IMR-90 (cell line): ENCODE measurements around the gene CTDSPL.

Experiments
- BHLHE40 ChIP-seq: fragments of 150-350 bp; IDR thresholded peaks from 2 replicates; pipeline ENCODE4 v1.6.1; 2016; ENCODE audit warnings: mild to moderate bottlenecking, low read depth, low read length
- CEBPB ChIP-seq: IDR thresholded peaks from 2 replicates; pipeline ENCODE4 v1.6.1; 2012; ENCODE audit warnings: low read depth, low read length, improper control_type of control experiment
- MAFK ChIP-seq: IDR thresholded peaks from 2 replicates; pipeline ENCODE4 v1.6.1; 2012; ENCODE audit warnings: low read depth, low read length, improper control_type of control experiment
- MAZ ChIP-seq: IDR thresholded peaks from 2 replicates; pipeline ENCODE4 v1.6.1; 2012; ENCODE audit warnings: low read depth, mild to moderate bottlenecking, low read length, improper control_type of control experiment, moderate library complexity, borderline replicate concordance
- NFE2L2 ChIP-seq: fragments of 150-350 bp; IDR thresholded peaks from 2 replicates; pipeline ENCODE4 v1.6.1; 2016; ENCODE audit warnings: low read depth, mild to moderate bottlenecking, low read length
- POLR2A ChIP-seq: IDR thresholded peaks from 2 replicates; pipeline ENCODE4 v1.6.1; 2012; ENCODE audit warnings: mild to moderate bottlenecking, low read depth, low read length
- RAD21 ChIP-seq: IDR thresholded peaks from 2 replicates; pipeline ENCODE4 v1.6.1; 2012; ENCODE audit warnings: low read length, improper control_type of control experiment
- TF ChIP-seq, protein P1 (sequence below): conservative IDR thresholded peaks from 2 replicates; pipeline ENCODE4 v1.5.1; 2012; ENCODE audit warnings: mild to moderate bottlenecking, low read depth, low read length, improper control_type of control experiment
- TF ChIP-seq, protein P2 (sequence below): fragments of 150-350 bp; IDR thresholded peaks from 2 replicates; pipeline ENCODE4 v1.6.1; 2017; ENCODE audit warnings: mild to moderate bottlenecking, antibody characterized with exemption, low read length, low read depth

DNA sequence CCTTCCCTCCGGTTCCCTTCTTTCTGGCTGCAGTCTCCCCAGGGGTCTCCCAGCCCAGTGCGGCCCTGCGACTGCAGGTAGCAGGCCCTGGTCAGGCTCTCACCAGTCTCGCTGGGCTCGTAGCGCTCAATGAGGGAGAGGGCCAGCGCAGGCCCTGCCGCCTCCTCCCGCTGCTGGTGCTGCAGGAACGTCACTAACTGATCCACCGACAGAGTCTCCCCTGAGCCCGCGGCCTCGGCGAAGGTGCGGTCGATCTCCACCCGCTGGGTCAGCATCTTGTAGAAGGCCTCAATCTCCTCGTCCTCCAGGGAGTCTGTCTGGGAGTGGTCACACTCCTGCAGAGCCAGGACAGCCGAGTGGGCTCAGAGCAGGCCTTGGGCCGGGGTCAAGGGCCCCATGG lies 149.4 kb downstream of the CTDSPL start:
- TF ChIP-seq, protein P1, sequence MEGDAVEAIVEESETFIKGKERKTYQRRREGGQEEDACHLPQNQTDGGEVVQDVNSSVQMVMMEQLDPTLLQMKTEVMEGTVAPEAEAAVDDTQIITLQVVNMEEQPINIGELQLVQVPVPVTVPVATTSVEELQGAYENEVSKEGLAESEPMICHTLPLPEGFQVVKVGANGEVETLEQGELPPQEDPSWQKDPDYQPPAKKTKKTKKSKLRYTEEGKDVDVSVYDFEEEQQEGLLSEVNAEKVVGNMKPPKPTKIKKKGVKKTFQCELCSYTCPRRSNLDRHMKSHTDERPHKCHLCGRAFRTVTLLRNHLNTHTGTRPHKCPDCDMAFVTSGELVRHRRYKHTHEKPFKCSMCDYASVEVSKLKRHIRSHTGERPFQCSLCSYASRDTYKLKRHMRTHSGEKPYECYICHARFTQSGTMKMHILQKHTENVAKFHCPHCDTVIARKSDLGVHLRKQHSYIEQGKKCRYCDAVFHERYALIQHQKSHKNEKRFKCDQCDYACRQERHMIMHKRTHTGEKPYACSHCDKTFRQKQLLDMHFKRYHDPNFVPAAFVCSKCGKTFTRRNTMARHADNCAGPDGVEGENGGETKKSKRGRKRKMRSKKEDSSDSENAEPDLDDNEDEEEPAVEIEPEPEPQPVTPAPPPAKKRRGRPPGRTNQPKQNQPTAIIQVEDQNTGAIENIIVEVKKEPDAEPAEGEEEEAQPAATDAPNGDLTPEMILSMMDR, result no peak
- TF ChIP-seq POLR2A (no peak), BHLHE40 (no peak), RAD21 (no peak), CEBPB (no peak), NFE2L2 (no peak), MAZ (no peak), MAFK (no peak)
- TF ChIP-seq, protein P2, sequence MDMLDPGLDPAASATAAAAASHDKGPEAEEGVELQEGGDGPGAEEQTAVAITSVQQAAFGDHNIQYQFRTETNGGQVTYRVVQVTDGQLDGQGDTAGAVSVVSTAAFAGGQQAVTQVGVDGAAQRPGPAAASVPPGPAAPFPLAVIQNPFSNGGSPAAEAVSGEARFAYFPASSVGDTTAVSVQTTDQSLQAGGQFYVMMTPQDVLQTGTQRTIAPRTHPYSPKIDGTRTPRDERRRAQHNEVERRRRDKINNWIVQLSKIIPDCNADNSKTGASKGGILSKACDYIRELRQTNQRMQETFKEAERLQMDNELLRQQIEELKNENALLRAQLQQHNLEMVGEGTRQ, result no peak
